ENCODE data around the gene PITPNC1.

DNA sequence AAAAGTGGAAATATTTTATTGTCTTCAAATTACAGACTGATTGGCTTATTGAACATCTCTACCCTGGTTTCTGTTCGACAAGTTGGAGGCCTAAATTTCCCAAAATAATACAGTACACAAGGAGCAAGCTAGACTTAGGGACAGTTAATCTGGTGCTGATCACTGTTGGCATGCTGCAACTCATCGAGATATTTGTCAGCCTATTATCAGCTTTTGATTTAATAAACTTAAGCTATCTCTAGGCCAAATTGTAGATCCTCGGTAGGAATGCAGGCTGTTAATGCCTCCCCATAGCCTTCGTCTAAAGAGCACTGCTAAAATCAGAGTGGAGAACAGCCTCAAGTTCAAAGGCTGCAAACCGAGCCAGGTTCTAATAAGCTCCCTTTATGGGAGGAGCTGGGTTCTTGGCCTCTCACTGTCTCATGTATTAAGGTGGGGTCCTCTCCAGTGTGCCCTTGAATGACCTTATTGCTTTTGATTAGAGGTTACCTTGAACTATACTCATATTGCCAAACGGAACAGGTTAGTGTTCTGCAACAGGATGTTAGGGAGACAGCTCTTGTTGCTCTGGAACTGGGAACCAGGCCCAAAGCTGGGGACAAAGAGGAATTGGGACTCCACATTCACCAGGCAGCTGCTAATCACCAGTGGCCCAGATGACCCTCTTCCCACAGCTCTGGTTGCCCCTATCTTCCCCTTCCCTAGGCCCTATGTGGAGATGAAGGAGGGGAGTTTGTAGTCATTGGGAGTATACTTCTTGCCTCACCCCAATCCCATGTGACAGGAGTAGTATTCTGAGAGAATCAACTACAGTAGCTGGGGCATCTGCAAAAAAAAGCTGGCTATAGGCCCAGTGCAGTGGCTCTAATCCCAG lies 271.2 kb downstream of the PITPNC1 start:
- TF ChIP-seq, protein P1, sequence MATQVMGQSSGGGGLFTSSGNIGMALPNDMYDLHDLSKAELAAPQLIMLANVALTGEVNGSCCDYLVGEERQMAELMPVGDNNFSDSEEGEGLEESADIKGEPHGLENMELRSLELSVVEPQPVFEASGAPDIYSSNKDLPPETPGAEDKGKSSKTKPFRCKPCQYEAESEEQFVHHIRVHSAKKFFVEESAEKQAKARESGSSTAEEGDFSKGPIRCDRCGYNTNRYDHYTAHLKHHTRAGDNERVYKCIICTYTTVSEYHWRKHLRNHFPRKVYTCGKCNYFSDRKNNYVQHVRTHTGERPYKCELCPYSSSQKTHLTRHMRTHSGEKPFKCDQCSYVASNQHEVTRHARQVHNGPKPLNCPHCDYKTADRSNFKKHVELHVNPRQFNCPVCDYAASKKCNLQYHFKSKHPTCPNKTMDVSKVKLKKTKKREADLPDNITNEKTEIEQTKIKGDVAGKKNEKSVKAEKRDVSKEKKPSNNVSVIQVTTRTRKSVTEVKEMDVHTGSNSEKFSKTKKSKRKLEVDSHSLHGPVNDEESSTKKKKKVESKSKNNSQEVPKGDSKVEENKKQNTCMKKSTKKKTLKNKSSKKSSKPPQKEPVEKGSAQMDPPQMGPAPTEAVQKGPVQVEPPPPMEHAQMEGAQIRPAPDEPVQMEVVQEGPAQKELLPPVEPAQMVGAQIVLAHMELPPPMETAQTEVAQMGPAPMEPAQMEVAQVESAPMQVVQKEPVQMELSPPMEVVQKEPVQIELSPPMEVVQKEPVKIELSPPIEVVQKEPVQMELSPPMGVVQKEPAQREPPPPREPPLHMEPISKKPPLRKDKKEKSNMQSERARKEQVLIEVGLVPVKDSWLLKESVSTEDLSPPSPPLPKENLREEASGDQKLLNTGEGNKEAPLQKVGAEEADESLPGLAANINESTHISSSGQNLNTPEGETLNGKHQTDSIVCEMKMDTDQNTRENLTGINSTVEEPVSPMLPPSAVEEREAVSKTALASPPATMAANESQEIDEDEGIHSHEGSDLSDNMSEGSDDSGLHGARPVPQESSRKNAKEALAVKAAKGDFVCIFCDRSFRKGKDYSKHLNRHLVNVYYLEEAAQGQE (IDR thresholded peaks at IDR 0.05; ENCODE audit: insufficient read depth in 1 of 2, low read depth in 2 of 2, low read length in 2 of 2): no peak
- TF ChIP-seq POLR2AphosphoS5 (IDR thresholded peaks at IDR 0.05; ENCODE audit: low read depth, low read length) (no peak), TAF1 (IDR thresholded peaks at IDR 0.05; ENCODE audit: borderline replicate concordance, insufficient read depth, low read length) (no peak), SIN3A (IDR thresholded peaks at IDR 0.05; ENCODE audit: borderline replicate concordance, insufficient read depth, low read length) (no peak), FOXP2 (optimal IDR thresholded peaks at IDR 0.05; ENCODE audit: borderline replicate concordance, extremely low read depth, extremely low read length, insufficient read depth) (no peak)

Data from PFSK-1 (cell line).